K562 (cell line): ENCODE results near the gene MYL9. TPM values are rescaled to one million over a fixed set of nuclear protein-coding genes. Genes with fewer than 3 reads are reported as not detected.

ENCODE experiments used
- ATAC-seq: fragments of 200-7000 bp; cut with Tn5 transposase; 3 replicates; pipeline ENCODE4 v1.9.1; 2020; ENCODE audit warnings: moderate library complexity
- BruUV-seq: library from RNA; stranded (reverse); fragments of 400-500 nt; replicated peaks from 2 replicates; lab custom pipeline; 2021; lab: Mats Ljungman, UMichigan
- CTCF ChIA-PET: fragments of 300-600 bp; formaldehyde crosslinking; extraction: SDS; loops from one replicate; lab custom pipeline; 2021; ENCODE audit warnings: low intra/inter-chr PET ratio; lab: Yijun Ruan, JAX
- POLR2A ChIA-PET: fragments of 300-600, 350-650 bp; sonication (Branson Sonifier 250); formaldehyde crosslinking; extraction: SDS; loops from one replicate; lab custom pipeline; 2021; ENCODE audit warnings: antibody characterized with exemption, inconsistent platforms; lab: Yijun Ruan, JAX
- DNase-seq, 4 experiments: peaks; one replicate each; pipeline versions ENCODE4 v3.0.0 to v3.0.0-alpha.2; 2011 to 2018; ENCODE audit warnings: low spot score in 3 of 4, mixed read lengths in 3 of 4; ENCODE audit errors: extremely low read depth in 1 of 4
- FAIRE-seq: peaks from 2 replicates; lab custom pipeline; 2011; peaks lifted over from hg19 to GRCh38; lab: Jason Lieb, UNC
- H2AFZ ChIP-seq: 2 replicates; pipeline ENCODE4 v1.6.0; 2011; ENCODE audit warnings: low read depth, low read length, control low read depth, inconsistent platforms
- H3K27ac ChIP-seq: fragments of 200-600 bp; 3 replicates; pipeline ENCODE4 v1.8.0; 2011; ENCODE audit warnings: low read depth, mild to moderate bottlenecking, control low read depth, inconsistent platforms, low read length, moderate library complexity, mixed read lengths; ENCODE audit errors: extremely low read depth
- H3K27me3 ChIP-seq, 2 experiments: fragments of 300-600 bp in 1 of 2; 2 replicates in 1 of 2; 3 replicates in 1 of 2; pipeline versions ENCODE4 v1.6.0 to v1.8.0; 2011; ENCODE audit warnings: inconsistent platforms in 2 of 2, low read length in 2 of 2, mild to moderate bottlenecking in 1 of 2, mixed read lengths in 1 of 2, moderate library complexity in 1 of 2; ENCODE audit not compliant: control insufficient read depth in 2 of 2, insufficient read depth in 2 of 2
- H3K36me3 ChIP-seq: fragments of 300-600 bp; 3 replicates; pipeline ENCODE4 v1.8.0; 2011; ENCODE audit warnings: mild to moderate bottlenecking, low read length, inconsistent platforms; ENCODE audit not compliant: control insufficient read depth, insufficient read depth
- H3K4me1 ChIP-seq, 2 experiments: fragments of 200-600 bp in 1 of 2; replicated peaks in 1 of 2; 2 replicates in 1 of 2; 3 replicates in 1 of 2; pipeline versions ENCODE4 v1.5.1 to v1.8.0; 2011; ENCODE audit warnings: inconsistent platforms in 2 of 2, low read length in 2 of 2, mild to moderate bottlenecking in 1 of 2, mixed read lengths in 1 of 2, moderate library complexity in 1 of 2; ENCODE audit not compliant: control insufficient read depth in 2 of 2, insufficient read depth in 2 of 2
- H3K4me2 ChIP-seq: 2 replicates; pipeline ENCODE4 v1.6.1; 2011; ENCODE audit warnings: low read length, control low read depth, inconsistent platforms, mixed read lengths; ENCODE audit not compliant: insufficient read depth
- H3K4me3 ChIP-seq: fragments of 200-600 bp; sonication (generic), shearing (Covaris generic); 2 replicates; pipeline ENCODE4 v1.5.1; 2016; ENCODE audit warnings: control low read depth, inconsistent platforms
- H3K79me2 ChIP-seq: fragments of 200-600 bp; 3 replicates; pipeline ENCODE4 v1.8.0; 2011; ENCODE audit warnings: low read length, inconsistent platforms; ENCODE audit not compliant: control insufficient read depth, insufficient read depth
- H3K9ac ChIP-seq, 2 experiments: 2 replicates each; pipeline versions ENCODE4 v1.6.0 to v1.6.1; 2011; ENCODE audit warnings: low read depth in 2 of 2, low read length in 2 of 2, control low read depth in 1 of 2, inconsistent platforms in 1 of 2, mild to moderate bottlenecking in 1 of 2, mixed read lengths in 1 of 2; ENCODE audit not compliant: insufficient read depth in 1 of 2
- H3K9me1 ChIP-seq: one replicate; pipeline ENCODE4 v1.6.0; 2011; ENCODE audit warnings: inconsistent platforms, mild to moderate bottlenecking, low read length, moderate library complexity; ENCODE audit not compliant: control insufficient read depth, insufficient read depth
- H3K9me3 ChIP-seq: replicated peaks from 2 replicates; pipeline ENCODE4 v1.5.1; 2011; ENCODE audit warnings: low read depth, low read length, inconsistent platforms; ENCODE audit not compliant: control insufficient read depth, insufficient read depth
- H4K20me1 ChIP-seq: replicated peaks from 2 replicates; pipeline ENCODE4 v1.6.1; 2011; ENCODE audit warnings: low read length, inconsistent platforms, mixed read lengths; ENCODE audit not compliant: control insufficient read depth, insufficient read depth
- CHD1 ChIP-seq: fragments of 200-600 bp; sonication (generic); IDR thresholded peaks from one replicate; pipeline ENCODE4 v1.6.1; 2012; ENCODE audit warnings: mild to moderate bottlenecking, moderate library complexity, low read length, inconsistent platforms
- DPF2 ChIP-seq: fragments of 450-650 bp; IDR thresholded peaks from 2 replicates; pipeline ENCODE4 v1.6.1; 2016
- FOXM1 ChIP-seq, 2 experiments: fragments of 450-650 bp in 1 of 2; sonication (generic) in 1 of 2; formaldehyde crosslinking in 1 of 2; IDR thresholded peaks; 2 replicates each; pipeline versions ENCODE4 v1.6.1 to v1.9.0; 2017 to 2022; ENCODE audit warnings: low read depth in 2 of 2, mild to moderate bottlenecking in 2 of 2, missing genetic modification reagents in 1 of 2, moderate library complexity in 1 of 2
- GABPA ChIP-seq: fragments of 200-800 bp; sonication (Bioruptor generic); conservative IDR thresholded peaks from 2 replicates; pipeline ENCODE4 v1.6.1; 2016; ENCODE audit warnings: low read depth, missing genetic modification characterization, missing compliant biosample characterization
- HMGN3 ChIP-seq: IDR thresholded peaks from 2 replicates; pipeline ENCODE4 v1.6.1; 2011; ENCODE audit warnings: borderline replicate concordance, low read depth, mild to moderate bottlenecking, mixed read lengths, low read length; ENCODE audit not compliant: insufficient read length; ENCODE audit errors: extremely low read depth
- KDM5B ChIP-seq: fragments of 200-600 bp; sonication (generic); IDR thresholded peaks from 2 replicates; pipeline ENCODE4 v1.6.1; 2012; ENCODE audit warnings: low read depth, mild to moderate bottlenecking, moderate library complexity, low read length, control low read depth, inconsistent platforms; ENCODE audit not compliant: insufficient replicate concordance
- MAFG ChIP-seq: fragments of 450-650 bp; conservative IDR thresholded peaks from 2 replicates; pipeline ENCODE4 v1.6.1; 2016; ENCODE audit warnings: missing genetic modification characterization, missing compliant biosample characterization
- MAZ ChIP-seq, 2 experiments: fragments of 450-650 bp in 1 of 2; sonication (generic) in 1 of 2; formaldehyde crosslinking; IDR thresholded peaks in 1 of 2; conservative IDR thresholded peaks in 1 of 2; 2 replicates each; pipeline versions ENCODE4 v1.4.0 to v1.5.0; 2020; ENCODE audit warnings: mild to moderate bottlenecking in 1 of 2, missing genetic modification reagents in 1 of 2
- MECOM ChIP-seq: fragments of 250-450 bp; sonication (Bioruptor Pico); IDR thresholded peaks from 2 replicates; pipeline ENCODE4 v1.8.0; 2022; ENCODE audit warnings: inconsistent platforms
- NONO ChIP-seq, 2 experiments: fragments of 200-400 bp in 1 of 2; fragments of 450-650 bp in 1 of 2; formaldehyde crosslinking in 1 of 2; IDR thresholded peaks; 2 replicates each; pipeline ENCODE4 v1.6.1; 2017; ENCODE audit warnings: low read depth in 2 of 2, mild to moderate bottlenecking in 2 of 2, moderate library complexity in 2 of 2, low read length in 1 of 2
- PHF8 ChIP-seq: fragments of 200-600 bp; sonication (generic); IDR thresholded peaks from 2 replicates; pipeline ENCODE4 v1.6.1; 2012; ENCODE audit warnings: mixed run types, mild to moderate bottlenecking, inconsistent platforms, low read length, moderate library complexity, borderline replicate concordance
- PRPF4 ChIP-seq: fragments of 200-400 bp; formaldehyde crosslinking; IDR thresholded peaks from one replicate; pipeline ENCODE4 v1.6.1; 2017; ENCODE audit warnings: low read length, low read depth, mild to moderate bottlenecking; ENCODE audit not compliant: insufficient read depth, poor library complexity, severe bottlenecking
- YY1 ChIP-seq, 3 experiments: IDR thresholded peaks; 2 replicates each; pipeline ENCODE4 v1.6.1; 2011; ENCODE audit warnings: low read length in 2 of 3, mild to moderate bottlenecking in 2 of 3, moderate library complexity in 2 of 3, borderline replicate concordance in 1 of 3, control low read depth in 1 of 3, low read depth in 1 of 3; ENCODE audit not compliant: insufficient read depth in 3 of 3, insufficient replicate concordance in 2 of 3, control insufficient read depth in 1 of 3, insufficient read length in 1 of 3; ENCODE audit errors: extremely low read depth in 1 of 3
- ZNF668 ChIP-seq: fragments of 250-450 bp; sonication (Bioruptor Pico); IDR thresholded peaks from 2 replicates; pipeline ENCODE4 v1.8.0; 2022; ENCODE audit warnings: mild to moderate bottlenecking, inconsistent platforms
- WGBS: fragments of 100-300 bp; shearing (Covaris generic); methylation state at CpG from one replicate; pipeline ENCODE4 v1.1.6; 2016; ENCODE audit warnings: low coverage, mixed read lengths; ENCODE audit not compliant: insufficient coverage; ENCODE audit errors: missing lambda C conversion rate; 5-methylcytosine and 5-hydroxymethylcytosine counted together
- in situ Hi-C: fragments of 300-500 bp; cut with MboI; formaldehyde crosslinking; loops from 4 replicates; pipeline ENCODE4 v1.15.0; 2018; ENCODE audit warnings: inconsistent platforms, mixed read lengths
- intact Hi-C: fragments of 100-400 bp; cut with micrococcal nuclease; formaldehyde crosslinking; loops from 2 replicates; pipeline ENCODE4 v1.14.2; 2022
- polyA plus RNA-seq, 8 experiments: library from polyadenylated mRNA; depleted of rRNA in 4 of 8; stranded (reverse) in 5 of 8; unstranded in 3 of 8; fragments of >200 nt; fragmentation: Nextera tagmentation in 2 of 8; fragmentation: Illumina TruSeq in 1 of 8; extraction: Ambion mirVana in 2 of 8; extraction: Trizol in 1 of 8; gene quantifications; 2 replicates each; pipeline versions ENCODE4 v1.2.1 to v1.2.3, GENCODE V29; 2011 to 2014; ENCODE audit warnings: inconsistent platforms in 1 of 8, missing spikeins in 1 of 8
- total RNA-seq, 7 experiments: library from RNA; depleted of rRNA in 6 of 7; stranded (reverse); fragments of >200 nt in 6 of 7; fragmentation: Illumina TruSeq in 2 of 7; extraction: Trizol in 2 of 7; gene quantifications; 2 replicates each; pipeline versions ENCODE4 v1.2.1 to v1.2.3, GENCODE V29; 2011 to 2021; ENCODE audit warnings: low replicate concordance in 1 of 7
- TF ChIP-seq, protein P1 (sequence below): fragments of 250-450 bp; sonication (Bioruptor Pico); IDR thresholded peaks from 2 replicates; pipeline ENCODE4 v1.5.0; 2021
- TF ChIP-seq, protein P2 (sequence below): sonication (generic); formaldehyde crosslinking; IDR thresholded peaks from 2 replicates; pipeline ENCODE4 v1.4.0; 2020; ENCODE audit warnings: mild to moderate bottlenecking, missing genetic modification reagents

The MYL9 gene
- total and polyA plus RNA-seq, 9 of the 15 experiments (the other 6 are each of a cell fraction or from before 2014, with no cell fraction given) = 0.11 to 3.2 (median 0.81) TPM; not detected in 1

DNA sequence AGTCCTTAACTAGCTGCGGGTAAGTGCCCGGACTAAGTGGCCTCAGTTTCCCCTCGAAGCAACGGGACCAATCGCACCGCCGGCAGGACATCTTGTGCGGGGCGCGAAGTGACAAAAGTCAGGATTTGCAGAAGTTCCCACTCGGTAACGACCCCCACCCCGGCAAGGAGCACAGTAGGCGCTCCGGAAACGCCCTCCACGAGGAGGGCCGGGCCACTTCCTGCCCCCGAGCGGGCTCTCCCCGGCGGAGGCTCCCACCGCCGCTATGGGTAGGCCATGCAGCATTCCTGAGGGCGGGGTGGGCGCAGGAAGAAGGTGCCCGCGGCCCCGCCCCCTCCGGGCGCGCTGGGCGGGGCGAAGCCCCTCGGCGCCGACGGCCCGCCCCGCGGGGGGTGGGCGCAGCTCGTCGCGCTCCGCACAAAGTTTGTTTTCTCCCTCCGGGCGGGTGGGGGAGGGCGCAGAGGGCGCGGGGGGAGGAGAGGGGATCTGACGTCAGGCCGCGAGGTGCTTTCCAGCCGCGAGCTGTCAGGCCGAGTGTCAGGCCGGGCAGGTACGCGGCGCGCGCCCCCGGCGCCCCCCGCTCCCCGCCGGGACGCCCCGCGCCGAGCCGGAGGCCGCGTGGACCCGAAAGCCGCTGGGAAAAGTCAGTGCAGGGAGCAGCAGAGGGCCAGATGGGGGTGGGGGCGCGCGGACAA is 31.9 kb downstream of the MYL9 start, which contains the start of gene TGIF2:
TSS of gene TGIF2 (plus strand) at position 495 of the 695 bp plus-strand sequence. CDS start 5,178 bp downstream, outside the sequence.
- H3K4me1 ChIP-seq = peaks cover 42 to 50% of the 10 kb centered on the region in 2 experiments
- FAIRE-seq (peak; percentile 75), DNase-seq (peak; percentile 91 to 97 (median 97)), ATAC-seq (peak; percentile 76)
- peaks cover 37% of the 10 kb centered on the region for H3K79me2 ChIP-seq
- peak within 1 kb of the TSS; percentile 92 for H3K27ac ChIP-seq
- BruUV-seq = no TSS peak
- CTCF ChIA-PET = interaction anchor here (0.8 kb wide), 2 partner anchors 17 to 172 kb away, joined by 3 read pairs; no protein-coding TSS in a partner anchor
- H3K4me3 ChIP-seq = peak within 1 kb of the TSS; percentile 80
- no peaks in the 10 kb centered on the region for H3K9me3 ChIP-seq
- peaks cover 15% of the 10 kb centered on the region; the same call in 2 of the 3 replicates for H3K36me3 ChIP-seq
- peak within 1 kb of the TSS; percentile 89 for H3K4me2 ChIP-seq
- WGBS = 6% methylated on average over 20 of the region's 80 CpGs
- peak within 1 kb of the TSS; percentile 81 to 95 for H3K9ac ChIP-seq
- peak within 1 kb of the TSS; percentile 94 for H2AFZ ChIP-seq
- no peaks in the 10 kb centered on the region for H3K27me3 ChIP-seq
- in situ Hi-C loops = no loop called here
- POLR2A ChIA-PET = interaction anchor here (0.5 to 1.0 kb wide), 2 partner anchors 32 to 102 kb away, joined by 3 read pairs; no protein-coding TSS in a partner anchor
- intact Hi-C loops = loop anchor here (5.0 kb wide), 1 partner anchor 379 kb away; the partner anchor contains the start of gene SAMHD1
- peaks cover 9% of the 10 kb centered on the region for H4K20me1 ChIP-seq
- H3K9me1 ChIP-seq = peaks cover 3% of the 10 kb centered on the region
- TF ChIP-seq DPF2 = peak; percentile 46
- peak in 2 of 3 experiments; percentile 36 to 72 for TF ChIP-seq YY1 (IDR thresholded peaks at IDR 0.05; ENCODE audit: borderline replicate concordance in 1 of 3, control insufficient read depth in 1 of 3, extremely low read depth in 1 of 3, insufficient read depth in 3 of 3, insufficient read length in 1 of 3, insufficient replicate concordance in 2 of 3, low read depth in 1 of 3, low read length in 2 of 3)
- no peak for TF ChIP-seq FOXM1 (IDR thresholded peaks at IDR 0.05; ENCODE audit: low read depth)
- TF ChIP-seq FOXM1 (CRISPR knock-in tag; IDR thresholded peaks at IDR 0.05; ENCODE audit: low read depth) = no peak
- no peak for TF ChIP-seq MAFG (tag)
- peak; percentile 0 for TF ChIP-seq CHD1
- peak; percentile 86 for TF ChIP-seq GABPA (tag)
- 0 out of 2 replicates have a peak, but pooled peaks have one; percentile 10 for TF ChIP-seq MECOM (CRISPR knock-in tag)
- TF ChIP-seq NONO (IDR thresholded peaks at IDR 0.05; ENCODE audit: low read depth in 2 of 2, low read length in 1 of 2) = peak in 1 of 2 experiments; percentile 65; a peak in 1 of 4 replicates
- TF ChIP-seq, protein P1, sequence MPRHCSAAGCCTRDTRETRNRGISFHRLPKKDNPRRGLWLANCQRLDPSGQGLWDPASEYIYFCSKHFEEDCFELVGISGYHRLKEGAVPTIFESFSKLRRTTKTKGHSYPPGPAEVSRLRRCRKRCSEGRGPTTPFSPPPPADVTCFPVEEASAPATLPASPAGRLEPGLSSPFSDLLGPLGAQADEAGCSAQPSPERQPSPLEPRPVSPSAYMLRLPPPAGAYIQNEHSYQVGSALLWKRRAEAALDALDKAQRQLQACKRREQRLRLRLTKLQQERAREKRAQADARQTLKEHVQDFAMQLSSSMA (CRISPR knock-in tag) = 0 out of 2 replicates have a peak, but pooled peaks have one; percentile 42
- peak; percentile 87 for TF ChIP-seq HMGN3
- TF ChIP-seq MAZ (CRISPR knock-in tag; conservative IDR thresholded peaks at IDR 0.05 in 1 of 2, IDR thresholded peaks at IDR 0.05 in 1 of 2) = peak; percentile 99 to 100
- no peak for TF ChIP-seq PRPF4
- TF ChIP-seq, protein P2, sequence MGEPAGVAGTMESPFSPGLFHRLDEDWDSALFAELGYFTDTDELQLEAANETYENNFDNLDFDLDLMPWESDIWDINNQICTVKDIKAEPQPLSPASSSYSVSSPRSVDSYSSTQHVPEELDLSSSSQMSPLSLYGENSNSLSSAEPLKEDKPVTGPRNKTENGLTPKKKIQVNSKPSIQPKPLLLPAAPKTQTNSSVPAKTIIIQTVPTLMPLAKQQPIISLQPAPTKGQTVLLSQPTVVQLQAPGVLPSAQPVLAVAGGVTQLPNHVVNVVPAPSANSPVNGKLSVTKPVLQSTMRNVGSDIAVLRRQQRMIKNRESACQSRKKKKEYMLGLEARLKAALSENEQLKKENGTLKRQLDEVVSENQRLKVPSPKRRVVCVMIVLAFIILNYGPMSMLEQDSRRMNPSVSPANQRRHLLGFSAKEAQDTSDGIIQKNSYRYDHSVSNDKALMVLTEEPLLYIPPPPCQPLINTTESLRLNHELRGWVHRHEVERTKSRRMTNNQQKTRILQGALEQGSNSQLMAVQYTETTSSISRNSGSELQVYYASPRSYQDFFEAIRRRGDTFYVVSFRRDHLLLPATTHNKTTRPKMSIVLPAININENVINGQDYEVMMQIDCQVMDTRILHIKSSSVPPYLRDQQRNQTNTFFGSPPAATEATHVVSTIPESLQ = no peak
- no peak for TF ChIP-seq KDM5B
- no peak for TF ChIP-seq ZNF668 (CRISPR knock-in tag)
- peak; percentile 61; the same call in 1 of the 2 replicates for TF ChIP-seq PHF8
